A673 (cell line): ENCODE data around the gene SLC28A1. TPM values are rescaled to one million over a fixed set of nuclear protein-coding genes. Genes with fewer than 3 reads are reported as not detected.

Experiments
- BruUV-seq: library from RNA; stranded (reverse); fragments of 400-500 nt; replicated peaks from 2 replicates; lab custom pipeline; 2021; lab: Mats Ljungman, UMichigan
- CTCF ChIA-PET: fragments of 300-600 bp; sonication (Branson Sonifier 250); formaldehyde crosslinking; loops from one replicate; lab custom pipeline; 2022; ENCODE audit warnings: antibody characterized with exemption; lab: Charles Lee
- POLR2A ChIA-PET: fragments of 300-600 bp; sonication (Branson Sonifier 250); formaldehyde crosslinking; loops from one replicate; lab custom pipeline; 2022; ENCODE audit warnings: antibody characterized with exemption; ENCODE audit not compliant: low non-redundant PET; lab: Charles Lee
- DNase-seq: peaks from one replicate; pipeline ENCODE4 v3.0.0-alpha.2; 2015; ENCODE audit warnings: low spot score
- H3K27ac ChIP-seq: fragments of 200-600 bp; sonication (generic); 2 replicates; pipeline ENCODE4 v1.5.1; 2016; ENCODE audit warnings: mixed run types, low read depth, mild to moderate bottlenecking, mixed read lengths, antibody characterized with exemption, low read length; ENCODE audit not compliant: poor library complexity, severe bottlenecking
- H3K27me3 ChIP-seq: fragments of 200-600 bp; sonication (generic); replicated peaks from 2 replicates; pipeline ENCODE4 v1.6.1; 2017; ENCODE audit warnings: mixed run types, low read depth, mild to moderate bottlenecking, mixed read lengths, antibody characterized with exemption, low read length; ENCODE audit not compliant: insufficient read depth, poor library complexity
- H3K36me3 ChIP-seq: fragments of 200-600 bp; sonication (generic); 2 replicates; pipeline ENCODE4 v1.6.1; 2016; ENCODE audit warnings: mixed run types, mild to moderate bottlenecking, mixed read lengths, antibody characterized with exemption, low read length; ENCODE audit not compliant: insufficient read depth, poor library complexity, severe bottlenecking
- H3K4me1 ChIP-seq: fragments of 200-600 bp; sonication (generic); 2 replicates; pipeline ENCODE4 v1.6.1; 2017; ENCODE audit warnings: mixed run types, mild to moderate bottlenecking, mixed read lengths, antibody characterized with exemption, low read length; ENCODE audit not compliant: insufficient read depth, poor library complexity, severe bottlenecking
- H3K4me3 ChIP-seq: fragments of 200-600 bp; sonication (generic); 2 replicates; pipeline ENCODE4 v1.5.1; 2016; ENCODE audit warnings: low read depth, mixed run types, mild to moderate bottlenecking, mixed read lengths, low read length; ENCODE audit not compliant: poor library complexity, severe bottlenecking
- H3K9me3 ChIP-seq: fragments of 200-600 bp; sonication (generic); 2 replicates; pipeline ENCODE4 v1.6.1; 2016; ENCODE audit warnings: mixed run types, low read depth, mild to moderate bottlenecking, mixed read lengths, antibody characterized with exemption, low read length; ENCODE audit not compliant: poor library complexity, severe bottlenecking
- EZH2 ChIP-seq: fragments of 200-600 bp; sonication (generic); IDR thresholded peaks from 2 replicates; pipeline ENCODE4 v1.6.1; 2017; ENCODE audit warnings: borderline replicate concordance, low read depth, mild to moderate bottlenecking, mixed read lengths, antibody characterized with exemption, low read length; ENCODE audit not compliant: poor library complexity, severe bottlenecking
- intact Hi-C: fragments of 100-400 bp; cut with micrococcal nuclease; formaldehyde crosslinking; loops from one replicate; pipeline ENCODE4 v1.10.0; 2022; ENCODE audit not compliant: unreplicated experiment
- total RNA-seq: library from RNA; stranded (reverse); gene quantifications from 2 replicates; pipeline ENCODE4 v1.2.3, GENCODE V29; 2021
- TF ChIP-seq, protein P1 (sequence below): fragments of 300-800, 200-600 bp; sonication (generic); conservative IDR thresholded peaks from 2 replicates; pipeline ENCODE4 v1.5.1; 2017; ENCODE audit warnings: low read depth, mild to moderate bottlenecking, antibody characterized with exemption, low read length, moderate library complexity, mixed read lengths

SLC28A1 gene
- total RNA-seq, 1 experiment from 2014 or later, result not detected

DNA sequence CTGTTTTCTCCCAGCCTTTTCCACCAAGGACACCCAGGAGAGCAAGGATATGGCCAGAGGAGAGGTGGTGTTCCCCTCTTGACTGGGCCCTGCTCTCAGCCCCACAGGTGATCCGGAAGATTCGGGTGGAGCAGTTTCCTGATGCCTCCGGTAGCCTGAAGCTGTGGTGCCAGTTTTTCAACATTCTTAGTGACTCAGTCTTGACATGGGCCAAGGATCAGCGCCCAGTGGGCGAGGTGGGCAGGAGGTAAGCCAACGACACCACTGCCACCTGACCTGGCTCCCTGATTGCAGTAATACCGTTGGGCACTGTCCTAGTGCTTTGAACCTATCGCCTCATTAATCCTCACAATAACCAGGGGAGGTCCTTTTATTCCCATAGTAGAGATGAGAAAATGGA, 25.3 kb upstream of the SLC28A1 start:
- Histone ChIP-seq H3K27me3 (no peaks in the 10 kb centered on the region), H3K36me3 (no peaks in the 10 kb centered on the region), H3K4me3 (no peak overlapping the region), H3K27ac (no peak overlapping the region), H3K9me3 (no peaks in the 10 kb centered on the region), H3K4me1 (no peaks in the 10 kb centered on the region)
- TF ChIP-seq EZH2, result no peak
- TF ChIP-seq, protein P1, sequence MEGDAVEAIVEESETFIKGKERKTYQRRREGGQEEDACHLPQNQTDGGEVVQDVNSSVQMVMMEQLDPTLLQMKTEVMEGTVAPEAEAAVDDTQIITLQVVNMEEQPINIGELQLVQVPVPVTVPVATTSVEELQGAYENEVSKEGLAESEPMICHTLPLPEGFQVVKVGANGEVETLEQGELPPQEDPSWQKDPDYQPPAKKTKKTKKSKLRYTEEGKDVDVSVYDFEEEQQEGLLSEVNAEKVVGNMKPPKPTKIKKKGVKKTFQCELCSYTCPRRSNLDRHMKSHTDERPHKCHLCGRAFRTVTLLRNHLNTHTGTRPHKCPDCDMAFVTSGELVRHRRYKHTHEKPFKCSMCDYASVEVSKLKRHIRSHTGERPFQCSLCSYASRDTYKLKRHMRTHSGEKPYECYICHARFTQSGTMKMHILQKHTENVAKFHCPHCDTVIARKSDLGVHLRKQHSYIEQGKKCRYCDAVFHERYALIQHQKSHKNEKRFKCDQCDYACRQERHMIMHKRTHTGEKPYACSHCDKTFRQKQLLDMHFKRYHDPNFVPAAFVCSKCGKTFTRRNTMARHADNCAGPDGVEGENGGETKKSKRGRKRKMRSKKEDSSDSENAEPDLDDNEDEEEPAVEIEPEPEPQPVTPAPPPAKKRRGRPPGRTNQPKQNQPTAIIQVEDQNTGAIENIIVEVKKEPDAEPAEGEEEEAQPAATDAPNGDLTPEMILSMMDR, result no peak
- CTCF ChIA-PET, result interaction anchor here (0.6 kb wide), 1 partner anchor 85 kb away, joined by 3 read pairs; no protein-coding TSS in a partner anchor
- intact Hi-C loops, result no loop called here
- POLR2A ChIA-PET, result no interaction called here
- no TSS peak for BruUV-seq
- DNase-seq, result no peak

DNA sequence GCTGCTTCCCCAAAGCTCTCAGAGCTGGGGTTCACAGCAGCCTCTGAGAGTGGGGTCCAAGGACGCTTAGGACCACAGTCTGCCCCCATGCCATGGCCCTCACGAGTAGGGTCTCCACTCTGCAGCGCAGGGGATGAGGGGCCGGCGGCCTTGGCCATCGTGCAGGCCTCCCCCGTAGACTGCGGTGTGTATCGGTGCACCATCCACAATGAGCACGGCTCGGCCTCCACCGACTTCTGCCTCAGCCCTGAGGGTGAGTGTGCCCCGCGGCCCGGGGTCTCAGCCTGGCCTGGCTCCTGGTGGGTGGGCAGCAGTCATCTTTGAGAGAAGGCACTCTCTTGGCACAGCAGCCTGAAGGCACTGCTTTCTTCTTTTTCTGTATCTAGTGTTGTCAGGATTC, 24.8 kb upstream of the SLC28A1 start:
- H3K4me3 ChIP-seq, result no peak overlapping the region
- H3K36me3 ChIP-seq, result no peaks in the 10 kb centered on the region
- H3K27me3 ChIP-seq, result no peaks in the 10 kb centered on the region
- intact Hi-C loops, result no loop called here
- no peaks in the 10 kb centered on the region for H3K4me1 ChIP-seq
- no peak overlapping the region for H3K27ac ChIP-seq
- TF ChIP-seq EZH2, result no peak
- TF ChIP-seq, protein P1, result no peak
- DNase-seq, result no peak
- CTCF ChIA-PET, result no interaction called here
- BruUV-seq, result no TSS peak
- POLR2A ChIA-PET, result no interaction called here
- H3K9me3 ChIP-seq, result no peaks in the 10 kb centered on the region

DNA sequence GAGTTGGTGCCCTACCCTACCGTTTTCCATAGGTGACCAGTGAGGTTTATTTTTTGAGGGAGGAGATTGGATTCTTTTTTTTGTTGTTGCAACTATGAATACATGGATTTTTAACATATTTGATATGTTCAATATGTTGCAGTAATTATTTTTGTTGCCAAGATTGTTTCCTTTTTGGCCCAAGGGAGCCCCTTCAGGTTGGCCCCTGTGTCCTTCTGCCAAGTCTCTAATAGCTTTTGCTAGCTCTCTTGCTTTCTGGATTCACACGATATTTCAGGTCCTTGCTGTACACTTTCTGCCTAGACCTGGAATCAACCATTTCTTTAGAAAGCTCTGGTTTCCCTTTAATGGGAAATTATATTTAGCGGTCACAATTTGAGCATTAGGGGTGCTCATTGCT, 22.7 kb upstream of the SLC28A1 start:
- intact Hi-C loops, result no loop called here
- Histone ChIP-seq H3K36me3 (no peaks in the 10 kb centered on the region), H3K4me3 (no peak overlapping the region), H3K4me1 (no peaks in the 10 kb centered on the region), H3K9me3 (no peaks in the 10 kb centered on the region), H3K27ac (no peak overlapping the region), H3K27me3 (no peaks in the 10 kb centered on the region)
- ChIA-PET CTCF (no interaction called here), POLR2A (no interaction called here)
- no TSS peak for BruUV-seq
- no peak for TF ChIP-seq EZH2
- TF ChIP-seq, protein P1, result no peak
- DNase-seq, result no peak
